B cell (primary cell): Measurements from ENCODE around the gene CBL.
"Not testable (repeated sequence)": the region's sequence is repeated elsewhere in the genome, so short reads cannot be mapped to it uniquely, and the experiment has no call there.

ENCODE experiments used
- CTCF ChIP-seq: fragments of 200-600 bp; IDR thresholded peaks from one replicate; pipeline ENCODE4 v1.8.0; 2022; ENCODE audit warnings: antibody characterized with exemption, mild to moderate bottlenecking
- EZH2 ChIP-seq: IDR thresholded peaks from 2 replicates; pipeline ENCODE4 v1.6.1; 2012; ENCODE audit warnings: borderline replicate concordance, low read depth, mild to moderate bottlenecking, moderate library complexity, low read length; ENCODE audit not compliant: insufficient read depth, poor library complexity, severe bottlenecking

- not testable (repeated sequence) for TF ChIP-seq CTCF, EZH2
Observed at GRCh38 chr11:119184399-119184798, 21.7 kb upstream of the CBL start.
